Activated CD4-positive, alpha-beta T cell treated with anti-CD3 and anti-CD28 coated beads for 1 hour (primary cell): Measurements from ENCODE around the gene CYRIA.

Experiments used
- DNase-seq: peaks from one replicate; pipeline ENCODE4 v3.0.0-alpha.2; 2020

Gene CYRIA

DNA sequence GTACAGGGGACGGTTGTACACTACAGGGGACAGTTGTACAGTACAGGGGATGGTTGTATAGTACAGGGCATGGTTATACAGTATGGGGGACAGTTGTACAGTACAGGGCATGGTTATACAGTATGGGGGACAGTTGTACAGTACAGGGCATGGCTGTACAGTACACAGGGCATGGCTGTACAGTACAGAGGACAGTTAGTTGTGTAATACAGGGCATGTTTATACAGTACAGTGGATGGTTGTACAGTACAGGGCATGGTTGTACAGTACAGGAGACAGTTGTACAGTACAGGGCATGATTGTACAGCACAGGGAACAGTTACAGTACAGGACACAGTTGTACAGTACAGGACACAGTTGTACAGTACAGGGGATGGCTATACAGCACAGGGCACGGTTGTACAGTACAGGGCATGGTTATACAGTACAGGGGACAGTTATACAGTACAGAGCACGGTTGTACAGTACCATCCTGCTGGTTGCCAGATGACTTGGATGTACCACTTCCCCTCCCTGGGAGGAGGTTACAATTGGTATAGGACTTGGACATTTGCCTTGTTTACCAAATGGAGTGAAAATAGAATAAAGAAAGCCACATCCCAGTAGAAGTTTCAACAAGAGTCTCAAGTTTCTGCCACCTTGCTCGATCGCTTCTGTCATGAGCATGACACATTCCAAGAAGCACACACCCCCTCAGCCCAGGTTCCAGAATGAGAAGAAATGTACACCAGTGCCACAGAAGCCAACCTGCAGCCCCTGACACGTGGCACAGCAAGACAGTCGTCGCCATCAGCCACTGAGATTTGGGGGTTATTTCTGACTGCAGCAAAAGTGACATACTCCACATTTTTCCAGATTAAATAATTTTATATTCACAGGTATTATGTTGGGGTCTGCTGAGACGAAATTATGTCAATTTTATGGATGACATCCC lies 16.0 kb downstream of the CYRIA start:
- no peak for DNase-seq

GRCh38 chr2:16647992-16648617 lies 17.5 kb downstream of the CYRIA start:
- no peak for DNase-seq

DNA sequence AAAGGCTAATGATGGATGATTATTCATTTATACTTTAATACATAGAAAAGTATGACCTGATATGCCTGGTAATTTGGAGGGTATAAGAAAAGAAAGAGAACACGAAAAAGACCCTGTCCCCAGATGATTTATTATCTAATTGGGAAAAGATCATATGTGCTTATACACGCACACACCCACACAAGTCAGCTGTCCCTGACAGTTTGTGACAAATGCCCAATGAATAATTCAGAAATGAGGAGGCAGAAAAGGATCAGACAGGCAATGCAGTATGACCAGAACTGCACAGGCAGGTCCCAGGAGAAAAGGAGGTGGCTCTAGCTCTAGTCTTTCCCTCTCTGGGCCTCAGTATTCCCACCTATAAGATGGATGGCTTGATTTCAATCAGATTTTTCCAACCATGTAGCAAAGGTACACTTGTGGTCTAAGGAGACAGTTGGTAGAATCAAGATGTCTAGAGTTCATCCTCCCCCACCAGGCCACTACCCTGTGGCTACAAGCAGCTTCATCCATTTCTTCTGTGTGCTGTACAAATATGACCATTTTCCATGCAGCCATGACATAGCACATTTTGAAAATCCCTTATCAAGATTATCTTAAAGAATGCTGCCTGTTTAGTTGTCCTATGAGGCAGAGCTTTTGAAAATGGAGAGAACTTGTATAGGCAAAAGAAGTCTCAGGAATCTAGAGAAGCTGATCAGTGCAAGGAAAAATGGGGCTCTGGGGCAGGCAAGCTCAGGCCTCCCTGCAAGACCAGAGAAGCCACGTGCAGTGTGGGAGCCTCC lies 19.7 kb downstream of the CYRIA start:
- no peak for DNase-seq

DNA sequence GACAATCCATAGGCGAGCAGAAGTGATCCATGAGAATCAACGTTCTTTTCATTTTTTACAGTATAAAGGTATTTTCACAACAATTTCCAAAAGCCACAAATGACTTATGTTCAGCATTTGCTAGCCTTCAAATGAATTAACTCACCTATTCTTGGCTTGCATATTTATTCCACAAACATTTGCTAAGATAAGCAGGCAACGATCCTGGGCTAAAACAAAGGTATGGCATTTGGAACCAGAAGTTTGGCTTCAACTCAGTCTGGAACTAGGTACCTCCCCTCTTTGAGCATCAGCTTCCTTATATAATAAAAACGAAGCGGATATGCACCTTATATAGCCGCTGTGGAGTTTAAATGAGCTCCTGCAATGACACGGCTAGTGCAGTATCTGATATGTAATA lies 20.5 kb downstream of the CYRIA start:
- DNase-seq: no peak

- no peak for DNase-seq
Measured at GRCh38 chr2:16644221-16644925, 21.3 kb downstream of the CYRIA start.

- no peak for DNase-seq
Measured at GRCh38 chr2:16643099-16643498, 22.5 kb downstream of the CYRIA start.

GRCh38 chr2:16642088-16642487 lies 23.5 kb downstream of the CYRIA start:
- DNase-seq: no peak

DNA sequence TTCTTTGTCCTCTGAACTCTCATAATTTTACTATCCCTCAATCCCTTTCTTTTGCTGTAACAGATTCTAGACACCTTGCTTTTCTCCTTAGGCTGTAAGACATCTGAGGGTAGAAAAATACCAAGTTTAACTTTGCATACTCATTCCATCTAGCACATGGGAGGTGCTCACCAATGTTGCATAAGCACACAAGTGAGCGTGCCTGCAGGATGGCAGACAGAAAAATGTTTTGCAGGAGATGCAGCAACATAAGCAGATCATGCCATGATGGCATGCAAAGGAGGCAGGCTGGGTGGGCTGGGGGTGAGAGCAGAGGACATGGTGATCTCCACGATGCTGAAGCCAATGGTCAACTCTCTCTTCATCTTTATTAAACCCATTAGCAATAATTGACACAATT lies 24.1 kb downstream of the CYRIA start:
- no peak for DNase-seq

GRCh38 chr2:16640867-16641266 lies 24.8 kb downstream of the CYRIA start:
- DNase-seq: no peak

DNA sequence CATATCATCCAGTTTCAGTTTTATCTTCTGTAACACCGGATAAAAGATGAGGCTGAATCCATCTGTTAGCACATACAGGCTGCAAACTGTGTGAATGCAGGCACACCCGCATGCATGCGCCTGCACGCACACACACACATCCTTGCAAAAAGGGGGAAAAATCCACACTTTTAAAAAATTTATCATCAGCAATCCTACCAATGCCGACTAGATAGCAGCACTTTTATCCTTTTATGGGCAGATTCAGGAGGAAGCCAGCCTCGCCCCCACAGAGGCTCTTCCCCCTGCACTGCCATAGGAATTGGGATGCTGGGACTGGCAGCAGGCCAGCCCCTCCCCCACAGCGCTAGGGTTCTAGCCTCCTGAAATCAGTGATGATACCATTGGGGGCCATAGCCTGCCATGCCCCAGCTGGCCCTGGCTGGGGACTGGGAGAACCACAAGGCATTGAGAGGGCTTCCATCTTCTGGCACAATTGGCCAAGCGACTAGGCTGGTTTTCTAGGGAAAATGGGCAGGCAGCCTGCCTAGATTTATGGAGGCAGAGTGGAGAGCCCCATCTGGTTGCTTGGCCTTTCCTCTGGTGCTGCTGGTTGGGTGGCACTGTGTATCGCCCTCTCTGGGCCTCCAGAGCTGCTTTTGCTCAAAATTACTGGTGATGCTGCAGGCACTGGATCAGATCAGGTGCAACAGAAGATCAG lies 25.5 kb downstream of the CYRIA start:
- DNase-seq: no peak

- DNase-seq: no peak
Measured at GRCh38 chr2:16639431-16639830, 26.2 kb downstream of the CYRIA start.

DNA sequence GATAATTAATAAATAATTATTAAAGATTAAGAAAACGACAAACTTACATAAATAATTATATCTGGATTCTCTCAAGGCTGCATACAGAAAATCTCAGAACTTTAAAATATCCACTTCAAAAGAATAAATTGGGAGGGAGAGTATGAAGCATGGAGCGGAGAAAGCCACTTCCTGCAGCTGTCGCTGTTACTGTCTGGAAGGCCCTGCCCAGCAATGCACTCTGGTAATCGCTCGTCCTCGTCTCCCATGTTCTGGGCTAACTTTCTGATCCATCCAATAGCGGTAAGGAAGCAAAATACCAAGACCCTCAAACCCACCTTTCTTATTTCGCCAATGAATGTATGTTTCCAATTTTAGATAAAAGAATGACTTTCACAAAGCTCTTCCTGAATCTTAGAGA lies 26.7 kb downstream of the CYRIA start:
- DNase-seq: no peak

- no peak for DNase-seq
Measured at GRCh38 chr2:16637304-16637703, 28.3 kb downstream of the CYRIA start.

GRCh38 chr2:16635791-16636699 lies 29.6 kb downstream of the CYRIA start:
- no peak for DNase-seq

DNA sequence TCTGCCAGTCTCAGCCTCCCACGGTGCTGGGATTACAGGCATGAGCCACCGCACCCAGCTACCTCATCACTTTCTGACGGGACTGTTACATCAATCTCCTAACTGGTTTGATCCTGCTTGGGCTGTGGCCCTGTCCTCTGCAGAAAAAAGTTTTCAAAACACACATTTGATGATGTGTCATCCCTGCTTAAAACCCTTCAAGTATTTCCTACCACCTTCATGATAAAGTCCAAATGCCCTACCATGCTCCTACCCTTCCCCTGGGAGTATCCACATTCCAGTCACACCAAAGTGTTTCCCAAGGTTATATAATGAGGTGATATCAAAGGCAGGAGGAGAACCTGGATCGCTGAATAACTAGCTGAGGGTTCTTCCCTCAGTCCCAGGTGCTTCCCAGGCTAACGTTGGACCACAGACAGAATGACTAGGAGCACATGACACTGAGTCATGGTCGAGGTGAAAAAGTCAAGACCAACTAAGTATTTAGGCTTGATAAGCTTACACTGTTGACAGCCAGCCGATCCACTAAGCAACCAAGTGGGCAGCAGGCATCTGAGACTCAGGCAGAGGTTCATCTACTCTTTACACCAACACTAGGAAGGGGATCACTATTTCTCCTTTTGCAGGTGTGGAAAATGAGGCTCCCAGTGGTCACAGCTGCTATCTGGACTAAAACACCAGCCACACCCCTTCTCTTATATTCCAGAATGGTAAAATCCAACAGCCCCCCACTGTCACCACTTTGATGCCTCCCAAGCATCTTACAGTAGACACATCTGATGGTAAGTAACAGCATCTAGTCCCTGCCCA lies 31.8 kb downstream of the CYRIA start:
- no peak for DNase-seq

DNA sequence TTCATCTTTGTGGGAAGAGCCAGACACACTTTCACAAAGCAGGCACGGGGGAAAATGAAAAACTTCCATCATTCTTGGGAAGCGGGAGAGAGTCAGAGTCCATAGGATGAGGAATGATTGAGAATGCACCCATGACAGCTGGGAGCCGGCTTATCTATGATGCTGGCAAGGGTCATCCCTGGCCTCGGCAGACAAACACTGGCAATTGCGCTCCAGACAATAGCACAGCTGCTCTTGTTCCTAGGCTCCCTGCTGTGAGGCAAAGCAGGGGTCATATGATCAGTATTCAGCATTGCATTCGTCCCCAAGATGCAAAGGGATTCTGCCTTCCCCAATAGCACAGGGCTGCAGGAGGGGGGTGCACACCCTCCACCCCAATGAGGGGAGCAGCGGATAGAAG lies 33.0 kb downstream of the CYRIA start:
- no peak for DNase-seq

DNA sequence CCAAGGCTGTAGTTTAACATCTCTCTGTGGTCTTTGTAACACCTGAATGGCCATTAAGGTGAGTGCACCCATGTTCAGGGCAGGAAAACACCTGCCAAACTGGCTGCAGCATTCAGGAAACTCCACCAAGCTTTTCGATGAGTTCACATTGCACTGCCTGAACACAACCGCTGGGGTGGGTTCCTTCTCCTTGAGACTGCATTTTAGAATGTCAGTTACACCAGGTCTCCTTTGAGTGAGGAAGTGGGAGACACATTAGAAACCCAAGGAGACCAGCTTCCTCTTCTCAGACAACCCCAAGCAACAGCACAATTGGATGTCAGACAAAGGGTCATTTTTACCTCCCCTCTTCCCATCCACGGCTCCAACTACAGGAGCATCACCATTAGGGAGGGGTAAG lies 35.2 kb downstream of the CYRIA start:
- DNase-seq: no peak

DNA sequence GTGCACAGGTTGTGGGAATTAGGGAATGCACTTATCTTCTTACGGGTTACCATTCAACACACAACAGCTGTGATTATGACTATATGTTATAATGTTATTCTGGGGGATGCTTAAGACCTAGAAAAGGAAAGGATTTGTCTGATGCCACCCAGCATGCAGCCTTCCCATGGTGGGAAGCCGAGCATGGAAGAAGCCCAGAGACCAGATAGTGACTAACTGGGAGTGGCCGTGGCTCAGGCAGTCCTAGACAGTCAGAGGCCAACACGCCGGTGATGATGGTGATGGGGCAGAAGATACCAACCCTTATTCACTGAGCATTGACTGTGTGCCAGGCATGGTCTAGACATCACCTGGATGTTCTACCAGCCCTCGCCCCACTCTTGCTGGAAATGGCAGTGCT lies 35.9 kb downstream of the CYRIA start:
- DNase-seq: no peak

- DNase-seq: no peak
Measured at GRCh38 chr2:16629044-16629443, 36.6 kb downstream of the CYRIA start.

GRCh38 chr2:16628314-16628713 lies 37.3 kb downstream of the CYRIA start:
- no peak for DNase-seq
